LNCAP (cell line): ENCODE results near the gene PDK2.

ENCODE experiments used
- TF ChIP-seq, protein P1 (sequence below): fragments of 450-650 bp; IDR thresholded peaks from 2 replicates; pipeline ENCODE4 v1.5.1; 2017; ENCODE audit warnings: mild to moderate bottlenecking

The PDK2 gene

GRCh38 chr17:50110591-50111349 is 15.6 kb downstream of the PDK2 start:
- TF ChIP-seq, protein P1, sequence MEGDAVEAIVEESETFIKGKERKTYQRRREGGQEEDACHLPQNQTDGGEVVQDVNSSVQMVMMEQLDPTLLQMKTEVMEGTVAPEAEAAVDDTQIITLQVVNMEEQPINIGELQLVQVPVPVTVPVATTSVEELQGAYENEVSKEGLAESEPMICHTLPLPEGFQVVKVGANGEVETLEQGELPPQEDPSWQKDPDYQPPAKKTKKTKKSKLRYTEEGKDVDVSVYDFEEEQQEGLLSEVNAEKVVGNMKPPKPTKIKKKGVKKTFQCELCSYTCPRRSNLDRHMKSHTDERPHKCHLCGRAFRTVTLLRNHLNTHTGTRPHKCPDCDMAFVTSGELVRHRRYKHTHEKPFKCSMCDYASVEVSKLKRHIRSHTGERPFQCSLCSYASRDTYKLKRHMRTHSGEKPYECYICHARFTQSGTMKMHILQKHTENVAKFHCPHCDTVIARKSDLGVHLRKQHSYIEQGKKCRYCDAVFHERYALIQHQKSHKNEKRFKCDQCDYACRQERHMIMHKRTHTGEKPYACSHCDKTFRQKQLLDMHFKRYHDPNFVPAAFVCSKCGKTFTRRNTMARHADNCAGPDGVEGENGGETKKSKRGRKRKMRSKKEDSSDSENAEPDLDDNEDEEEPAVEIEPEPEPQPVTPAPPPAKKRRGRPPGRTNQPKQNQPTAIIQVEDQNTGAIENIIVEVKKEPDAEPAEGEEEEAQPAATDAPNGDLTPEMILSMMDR = no peak

DNA sequence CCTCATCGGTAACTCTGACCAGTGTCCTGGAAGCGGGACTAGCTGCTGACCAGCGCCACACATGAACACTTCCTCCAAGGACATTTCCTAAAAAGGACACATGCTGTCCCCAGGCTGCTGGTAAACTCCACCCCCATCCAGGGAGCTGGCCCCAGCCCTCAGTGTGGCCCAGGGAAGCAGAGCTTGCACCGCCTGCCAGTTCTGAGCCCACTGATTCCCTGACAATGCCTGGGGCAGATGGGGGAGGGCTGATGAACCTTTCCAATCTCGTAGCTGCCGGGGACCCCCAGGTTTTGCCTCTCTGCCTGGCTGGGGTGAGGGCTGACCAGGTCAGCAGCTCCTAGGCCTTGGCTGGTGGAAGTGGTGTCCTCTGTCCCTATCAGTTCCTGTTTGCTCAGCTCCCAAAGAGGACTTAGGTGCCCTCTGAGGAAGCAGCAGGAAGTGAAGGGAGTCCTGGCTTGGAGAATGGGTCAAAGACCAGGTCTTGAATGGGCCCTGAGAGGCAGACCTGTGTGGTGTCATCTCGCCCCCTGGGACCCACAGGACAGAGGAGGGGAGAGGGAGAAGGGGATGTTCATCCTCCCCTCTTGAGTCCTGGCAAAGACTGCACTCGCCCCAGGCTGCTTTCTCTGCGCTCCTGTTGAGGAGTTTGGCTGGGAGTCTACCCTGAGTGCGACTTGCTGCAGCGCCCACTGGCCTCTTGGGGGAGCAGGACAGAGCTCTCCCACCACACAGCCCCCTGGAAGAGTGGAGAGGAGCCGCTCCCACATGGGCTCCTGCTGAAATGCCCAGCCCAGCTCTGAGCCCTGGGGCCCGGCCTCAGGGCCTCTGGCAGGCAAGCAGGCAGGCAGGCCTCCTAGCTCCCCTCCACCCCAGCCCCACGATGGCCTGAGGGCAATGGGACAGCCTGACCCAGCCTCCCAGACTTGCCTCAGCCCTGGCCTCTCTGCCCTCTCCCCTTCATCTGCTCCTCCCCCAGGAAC is 16.8 kb downstream of the PDK2 start:
- TF ChIP-seq, protein P1 = no peak

- TF ChIP-seq, protein P1 = no peak
Observed at GRCh38 chr17:50112694-50113093, 17.5 kb downstream of the PDK2 start.

GRCh38 chr17:50113624-50114320 is 18.6 kb downstream of the PDK2 start:
- TF ChIP-seq, protein P1 = no peak

DNA sequence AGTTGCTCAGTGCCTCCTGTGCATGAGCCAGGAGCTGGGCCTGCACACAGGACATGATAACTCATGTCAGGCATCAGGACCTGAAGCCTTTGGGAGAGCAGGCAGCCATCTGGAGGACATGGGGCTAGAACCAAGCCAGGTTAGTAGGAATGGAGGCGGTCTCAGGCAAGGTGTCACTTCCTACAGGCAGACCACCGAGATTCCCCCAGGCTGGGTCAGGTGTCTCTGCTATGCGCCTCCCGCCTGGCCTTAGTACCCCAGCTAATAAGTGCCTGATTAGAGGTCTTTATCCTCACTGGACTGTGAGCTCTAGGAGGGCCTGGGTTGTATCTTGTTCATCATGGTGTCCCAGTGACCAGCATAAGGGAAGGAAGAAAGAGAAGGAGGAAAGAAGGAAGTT is 19.2 kb downstream of the PDK2 start:
- TF ChIP-seq, protein P1 = no peak

GRCh38 chr17:50114849-50115357 is 19.8 kb downstream of the PDK2 start:
- TF ChIP-seq, protein P1 = peak; percentile 53; the same call in 1 of the 2 replicates

DNA sequence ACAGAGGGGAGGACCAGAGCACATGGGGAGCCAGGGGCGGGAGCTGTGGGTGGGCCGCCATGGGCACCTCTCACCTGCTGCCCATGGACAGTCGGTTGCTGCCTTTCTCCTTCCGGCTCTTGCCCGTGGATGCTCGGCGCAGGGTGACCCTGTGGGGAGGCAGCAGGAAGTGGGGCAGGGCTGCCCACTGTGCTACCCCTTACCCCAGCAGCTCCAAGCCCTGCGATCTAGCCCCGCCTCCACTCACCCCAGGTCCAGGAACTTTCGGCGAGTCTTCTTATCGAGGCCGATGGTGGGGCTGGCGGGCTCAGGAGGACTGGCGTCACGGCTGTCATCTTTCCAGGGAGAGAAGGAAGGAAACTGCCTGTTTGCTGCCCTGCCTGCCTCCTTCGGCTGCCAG is 20.6 kb downstream of the PDK2 start:
- TF ChIP-seq, protein P1 = no peak
